Fibroblast of skin of left quadriceps (primary cell): Measurements from ENCODE around the gene PROSER2.
"Not testable (repeated sequence)": the region's sequence is repeated elsewhere in the genome, so short reads cannot be mapped to it uniquely, and the experiment has no call there.

Experiments
- DNase-seq, 2 experiments: peaks; one replicate each; pipeline ENCODE4 v3.0.0-alpha.2; 2013; ENCODE audit warnings: low read depth in 2 of 2

The PROSER2 gene

DNA sequence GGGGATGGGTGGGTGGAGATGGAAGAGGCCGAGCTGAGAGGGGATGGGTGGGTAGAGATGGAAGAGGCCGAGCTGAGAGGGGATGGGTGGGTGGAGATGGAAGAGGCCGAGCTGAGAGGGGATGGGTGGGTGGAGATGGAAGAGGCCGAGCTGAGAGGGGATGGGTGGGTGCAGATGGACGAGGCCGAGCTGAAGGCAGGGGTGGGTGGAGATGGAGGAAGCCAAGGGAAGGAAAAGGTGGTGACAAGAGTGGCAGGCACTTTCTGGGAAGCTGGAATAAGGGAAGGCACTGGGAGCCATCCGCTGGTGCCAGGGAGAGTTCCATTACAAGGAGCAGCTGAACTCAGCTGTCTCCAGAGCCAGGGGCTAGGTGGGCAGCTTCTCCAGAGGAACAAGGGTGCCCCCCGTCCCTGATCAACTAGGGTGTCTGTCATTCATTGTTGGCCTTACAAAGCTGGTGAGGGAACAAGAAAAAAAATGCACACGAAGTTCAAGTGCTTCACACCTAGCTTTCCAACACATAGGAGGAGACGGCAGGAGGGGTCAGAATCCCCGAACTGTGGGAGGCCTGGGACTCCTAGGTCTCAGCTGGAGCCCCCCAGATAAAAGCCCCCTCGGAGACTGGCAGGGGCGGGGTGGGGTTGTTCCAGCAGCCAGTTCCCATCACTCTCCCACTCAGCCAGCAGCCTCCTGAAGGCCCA, 62.4 kb downstream of the PROSER2 start:
- no peak for DNase-seq

DNA sequence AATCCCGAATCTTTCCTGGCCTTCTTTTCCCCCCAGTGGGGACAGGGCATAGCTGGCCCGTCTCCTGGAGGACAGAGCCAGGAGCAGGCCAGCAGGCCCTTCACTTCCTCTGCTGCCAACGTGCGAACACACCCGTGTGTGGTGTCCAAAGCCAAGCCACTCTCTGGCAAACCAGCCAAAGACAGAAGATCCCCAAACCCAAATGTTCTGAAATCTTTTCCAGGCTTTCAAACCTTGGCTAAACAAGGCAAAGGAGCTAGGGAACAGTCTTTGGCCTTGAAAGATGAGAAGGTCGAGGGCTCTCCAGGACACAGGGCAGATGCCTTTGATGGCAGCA, 63.0 kb downstream of the PROSER2 start:
- no peak for DNase-seq

DNA sequence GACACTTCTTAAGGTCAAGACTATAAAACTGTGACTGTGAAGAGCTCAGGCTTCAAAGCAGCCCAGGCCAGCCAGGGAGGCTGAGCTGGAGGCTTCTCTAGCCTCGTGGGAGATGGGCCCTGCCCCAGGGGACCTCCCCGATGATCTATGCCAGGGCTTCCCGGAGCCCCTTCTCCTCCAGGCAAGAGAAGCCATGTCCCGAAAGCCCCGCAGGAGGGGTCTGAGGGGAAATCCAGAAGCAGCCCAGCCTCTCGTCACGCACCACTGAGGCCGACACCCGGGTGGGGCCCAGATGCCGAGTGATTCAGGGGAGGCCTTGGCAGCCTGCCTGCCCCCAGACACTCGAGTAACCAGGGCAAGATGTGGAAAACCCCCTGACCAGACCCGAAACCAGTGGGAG, 63.7 kb downstream of the PROSER2 start:
- no peak for DNase-seq

DNA sequence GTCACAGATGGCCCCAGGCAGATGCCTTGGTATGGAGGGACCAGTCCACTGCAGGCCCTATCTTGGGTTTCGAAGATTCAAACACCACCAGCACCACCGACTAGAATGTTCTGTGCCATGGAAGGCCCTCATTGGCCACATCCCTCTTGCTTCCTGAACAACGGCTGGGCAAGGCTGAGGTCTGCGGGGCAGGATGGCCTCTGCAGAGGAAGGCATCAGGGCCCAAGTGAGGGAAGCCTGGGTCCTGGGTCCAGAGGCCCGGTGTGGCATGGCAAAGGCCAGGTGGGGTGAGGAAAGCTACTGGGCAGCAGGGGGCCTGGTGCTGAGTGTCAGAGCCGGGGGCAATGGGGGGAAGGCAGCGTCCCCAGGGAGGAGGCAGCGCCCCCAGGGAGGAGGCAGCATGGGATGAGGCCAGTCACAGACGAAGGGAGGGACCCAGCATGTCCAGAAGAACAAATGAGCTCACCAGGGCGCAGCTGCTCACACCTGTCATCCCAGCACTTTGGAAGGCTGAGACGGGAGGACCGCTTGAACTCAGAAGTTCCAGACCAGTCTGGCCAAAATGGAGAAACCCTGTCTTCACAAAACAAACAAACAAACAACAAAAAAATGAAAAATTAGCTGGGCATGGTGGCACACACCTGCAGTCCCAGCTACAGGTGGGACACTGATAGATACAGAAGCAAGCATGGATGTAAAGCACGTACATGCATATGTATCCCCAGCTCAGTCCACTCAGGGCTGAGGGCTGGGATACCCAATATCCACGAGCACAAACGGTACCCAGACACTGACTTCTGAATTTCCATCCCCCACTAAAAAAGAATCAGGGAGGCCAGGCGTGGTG, 64.4 kb downstream of the PROSER2 start:
- DNase-seq, result no peak

DNA sequence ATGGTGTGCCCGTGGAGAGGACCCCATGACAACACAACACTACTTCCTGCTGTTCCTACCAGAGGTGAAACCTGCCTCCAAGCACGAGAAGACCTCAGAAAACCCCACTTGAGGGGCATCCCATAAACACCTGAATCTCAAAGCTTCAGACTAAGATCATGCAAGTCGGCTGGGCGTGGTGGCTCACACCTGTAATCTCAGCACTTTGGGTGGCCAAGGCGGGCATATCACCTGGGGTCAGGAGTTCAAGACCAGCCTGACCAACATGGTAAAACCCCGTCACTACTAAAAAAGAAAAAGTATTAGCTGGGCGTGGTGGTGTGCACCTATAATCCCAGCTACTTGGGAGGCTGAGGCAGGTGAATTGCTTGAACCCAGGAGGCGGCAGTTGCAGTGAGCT, 66.1 kb downstream of the PROSER2 start:
- not testable (repeated sequence) for DNase-seq

DNA sequence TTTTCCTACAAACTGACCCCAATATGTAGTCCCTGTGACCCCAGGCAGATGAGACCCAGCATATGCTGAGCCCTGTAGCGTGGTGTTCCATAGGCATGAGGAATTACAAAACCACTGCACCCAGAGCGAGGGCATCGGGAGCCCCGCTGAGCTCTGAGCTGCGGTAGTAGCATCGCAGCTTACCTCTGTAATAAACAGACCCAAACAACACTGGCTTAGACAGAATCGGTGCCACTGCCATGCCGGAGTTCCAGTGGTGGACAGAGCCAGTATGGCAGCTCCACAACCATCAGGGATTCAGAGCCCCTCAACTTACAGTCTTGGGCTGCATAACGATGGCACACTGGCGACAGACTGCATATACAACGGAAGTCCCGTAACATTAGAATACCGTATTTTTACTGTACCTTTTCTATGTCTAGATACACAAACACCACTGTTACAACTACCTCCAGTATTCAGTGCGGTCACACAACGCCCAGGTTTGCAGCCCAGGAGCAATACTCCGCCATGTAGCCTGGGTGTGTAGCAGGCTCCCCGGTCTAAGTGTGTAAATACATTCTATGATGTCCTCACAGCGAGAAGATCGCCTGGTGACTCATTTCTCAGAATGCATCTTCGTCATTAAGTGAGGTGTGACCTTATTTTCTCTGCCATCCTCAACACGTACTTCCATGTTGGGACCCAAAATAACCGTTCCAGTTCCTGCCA, 68.8 kb downstream of the PROSER2 start:
- no peak for DNase-seq

DNA sequence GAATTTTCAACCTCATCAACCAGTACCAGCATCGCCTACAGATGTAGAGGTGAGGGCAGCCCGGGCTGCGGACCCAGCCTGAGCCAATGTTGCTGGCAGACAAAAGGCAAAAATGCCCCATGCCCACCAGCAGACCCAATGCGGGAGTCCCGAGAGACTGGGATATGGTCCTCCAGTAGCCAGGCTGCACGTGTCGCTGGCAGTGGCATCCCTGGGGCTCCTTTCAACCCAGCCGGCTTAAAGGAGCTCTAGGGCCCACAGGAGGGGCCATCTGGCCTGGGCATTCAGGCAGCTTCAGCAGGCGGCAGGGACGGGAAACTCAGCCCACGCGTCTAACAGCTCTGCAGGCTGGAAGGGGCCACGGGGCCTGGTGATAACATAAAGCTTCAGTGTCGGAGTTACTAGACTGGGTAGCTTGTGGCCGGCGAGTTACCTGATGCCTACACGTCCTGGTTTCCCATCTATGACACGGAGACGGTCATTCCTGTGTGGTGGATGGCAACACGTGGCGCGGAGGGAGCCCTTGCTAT, 70.7 kb downstream of the PROSER2 start:
- DNase-seq, result no peak

DNA sequence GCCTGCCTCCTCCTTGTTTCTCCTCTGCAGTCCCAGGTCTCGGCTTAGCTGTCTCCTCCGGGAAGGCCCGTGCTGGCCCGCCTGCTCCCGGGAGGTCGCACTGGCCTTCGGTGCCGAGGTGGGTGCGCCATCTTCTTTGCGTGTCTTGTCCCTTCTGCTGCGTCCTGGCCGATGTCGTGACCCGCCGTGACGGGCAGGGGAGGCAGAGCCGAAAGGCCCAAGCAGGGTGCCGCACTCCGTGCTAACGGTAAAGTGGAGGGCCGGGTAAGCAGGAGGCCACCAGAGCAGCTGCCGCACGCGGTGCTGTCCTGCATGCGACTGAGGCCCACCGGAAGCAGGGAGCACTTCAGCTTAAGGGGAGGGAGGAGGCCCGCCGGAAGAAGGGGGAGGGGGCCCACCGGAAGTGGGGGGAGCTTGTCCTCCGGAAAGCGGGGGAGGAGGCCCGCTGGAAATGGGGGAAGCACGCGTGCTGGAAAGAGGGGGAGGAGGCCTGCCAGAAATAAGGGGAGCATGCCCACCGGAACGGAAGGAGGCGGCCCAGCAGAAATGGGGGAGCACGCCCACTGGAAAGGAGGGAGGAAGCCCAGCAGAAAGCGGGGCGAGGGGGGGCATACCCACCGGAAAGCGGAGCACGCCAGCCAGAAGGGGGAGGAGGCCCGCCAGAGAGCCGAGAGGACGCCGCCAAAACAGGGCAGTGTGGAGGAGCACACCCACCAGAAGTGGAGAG, 71.4 kb downstream of the PROSER2 start:
- no peak for DNase-seq

DNA sequence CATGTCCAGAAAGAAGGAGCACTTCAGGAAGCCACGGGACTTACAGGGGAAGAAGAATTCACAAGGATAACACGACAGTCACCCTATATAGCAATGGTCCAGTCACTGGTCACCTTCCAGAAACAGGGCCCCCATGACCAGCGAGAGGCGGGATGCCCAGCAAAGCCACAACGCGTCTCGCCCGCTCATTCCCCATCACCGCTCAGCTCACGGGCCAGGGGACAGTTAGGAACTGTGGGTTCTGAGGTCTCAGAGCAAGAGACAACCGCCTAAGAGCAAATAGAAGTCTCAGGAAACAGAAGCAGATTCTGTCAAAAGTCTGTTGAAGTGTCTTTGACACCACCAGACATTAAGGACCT, 71.9 kb downstream of the PROSER2 start:
- DNase-seq, result no peak

DNA sequence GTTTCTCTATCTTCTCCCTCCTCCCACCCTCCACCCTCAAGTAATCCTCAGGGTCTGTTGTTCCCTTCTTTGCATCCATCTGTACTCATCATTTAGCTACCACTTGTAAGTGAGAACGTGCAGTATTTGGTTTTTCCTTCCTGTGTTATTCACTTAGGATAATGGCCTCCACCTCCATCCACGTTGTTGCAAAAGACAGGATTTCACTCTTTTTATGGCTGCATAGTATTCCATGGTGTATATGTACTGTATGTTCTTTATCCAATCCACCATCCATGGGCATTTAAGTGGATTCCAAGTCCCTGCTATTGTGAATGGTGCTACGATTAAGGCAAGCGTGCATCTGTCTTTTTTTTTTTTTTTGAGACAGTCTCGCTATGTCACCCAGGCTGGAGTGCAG, 72.4 kb downstream of the PROSER2 start:
- DNase-seq, result no peak

DNA sequence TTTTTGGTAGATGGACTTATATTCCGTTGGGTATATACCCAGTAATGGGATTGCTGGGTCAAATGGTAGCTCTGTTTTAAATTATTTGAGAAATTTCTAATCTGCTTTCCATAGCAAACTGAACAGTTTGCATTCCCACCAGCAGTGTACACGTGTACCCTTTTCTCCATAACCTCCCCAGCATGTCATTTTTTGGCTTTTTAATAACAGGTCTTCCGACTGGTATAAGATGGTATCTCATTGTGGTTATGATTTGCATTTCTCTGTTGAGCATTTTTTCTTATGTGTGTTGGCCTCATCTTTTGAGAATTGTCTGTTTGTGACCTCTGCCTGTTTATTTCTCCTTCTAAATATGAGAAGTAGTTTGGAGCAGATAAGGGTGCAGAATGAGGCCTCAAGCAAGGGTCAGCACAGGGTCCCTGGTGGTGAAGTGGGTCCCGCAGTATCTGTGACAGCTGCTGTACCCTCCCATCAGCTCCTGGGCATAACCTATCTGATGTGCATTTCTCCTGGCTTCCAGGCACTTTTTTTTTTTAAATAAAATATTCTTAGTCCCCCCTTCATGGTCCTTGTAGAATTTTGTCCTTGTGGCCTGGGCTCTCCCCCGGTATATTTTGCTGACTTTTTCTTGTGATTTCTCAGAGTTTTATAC, 73.5 kb downstream of the PROSER2 start:
- DNase-seq, result no peak

DNA sequence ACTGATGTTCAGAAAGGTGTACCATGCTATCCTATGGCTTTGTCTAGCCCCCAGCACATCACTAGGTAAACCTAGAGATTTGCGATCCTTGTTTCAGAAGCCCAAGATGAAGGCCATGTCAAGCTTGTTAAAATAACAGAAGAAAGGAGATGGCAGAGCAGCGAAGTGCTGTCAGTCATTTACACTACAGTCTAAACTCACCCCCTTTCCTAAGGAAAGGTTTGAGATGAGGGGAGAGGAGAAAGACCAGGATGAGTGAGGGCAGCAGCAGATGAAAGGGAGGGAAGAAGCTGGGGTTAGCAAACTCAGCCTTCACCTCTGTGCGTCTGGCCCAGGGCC, 74.8 kb downstream of the PROSER2 start:
- DNase-seq, result no peak

DNA sequence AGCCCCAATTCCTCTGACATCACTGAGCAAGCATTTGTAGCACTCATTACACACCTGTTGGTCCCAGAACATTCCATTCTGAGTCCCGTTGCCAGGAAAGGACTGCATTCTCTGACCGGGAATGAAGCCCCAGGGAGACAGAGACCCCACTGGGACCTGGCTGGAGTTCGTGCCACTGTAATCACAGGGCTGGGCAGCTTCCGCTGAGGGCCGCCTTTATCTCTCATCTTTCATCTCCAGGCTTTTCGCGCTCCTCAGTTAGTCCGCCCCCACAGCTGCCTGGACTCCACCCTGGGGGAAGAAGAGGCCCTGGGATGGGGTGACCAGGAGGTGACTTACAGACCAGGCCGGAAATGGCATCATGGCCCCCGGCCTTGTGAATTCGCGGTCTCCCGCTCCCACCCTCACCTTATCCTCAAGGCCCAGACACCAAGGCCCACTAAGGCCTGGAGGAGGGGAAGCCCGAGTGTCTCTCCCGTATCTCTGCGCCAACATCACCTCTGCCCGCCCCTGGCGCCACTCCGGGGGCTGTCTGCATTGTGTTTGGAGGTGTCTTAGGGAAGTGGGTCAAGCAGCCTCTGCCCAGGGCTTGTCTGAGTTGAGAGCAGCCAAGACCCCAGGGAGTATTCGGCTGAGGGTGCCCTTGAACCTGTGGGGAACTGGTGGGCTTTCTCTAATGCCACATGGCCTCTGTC, 75.4 kb downstream of the PROSER2 start:
- DNase-seq, result no peak

DNA sequence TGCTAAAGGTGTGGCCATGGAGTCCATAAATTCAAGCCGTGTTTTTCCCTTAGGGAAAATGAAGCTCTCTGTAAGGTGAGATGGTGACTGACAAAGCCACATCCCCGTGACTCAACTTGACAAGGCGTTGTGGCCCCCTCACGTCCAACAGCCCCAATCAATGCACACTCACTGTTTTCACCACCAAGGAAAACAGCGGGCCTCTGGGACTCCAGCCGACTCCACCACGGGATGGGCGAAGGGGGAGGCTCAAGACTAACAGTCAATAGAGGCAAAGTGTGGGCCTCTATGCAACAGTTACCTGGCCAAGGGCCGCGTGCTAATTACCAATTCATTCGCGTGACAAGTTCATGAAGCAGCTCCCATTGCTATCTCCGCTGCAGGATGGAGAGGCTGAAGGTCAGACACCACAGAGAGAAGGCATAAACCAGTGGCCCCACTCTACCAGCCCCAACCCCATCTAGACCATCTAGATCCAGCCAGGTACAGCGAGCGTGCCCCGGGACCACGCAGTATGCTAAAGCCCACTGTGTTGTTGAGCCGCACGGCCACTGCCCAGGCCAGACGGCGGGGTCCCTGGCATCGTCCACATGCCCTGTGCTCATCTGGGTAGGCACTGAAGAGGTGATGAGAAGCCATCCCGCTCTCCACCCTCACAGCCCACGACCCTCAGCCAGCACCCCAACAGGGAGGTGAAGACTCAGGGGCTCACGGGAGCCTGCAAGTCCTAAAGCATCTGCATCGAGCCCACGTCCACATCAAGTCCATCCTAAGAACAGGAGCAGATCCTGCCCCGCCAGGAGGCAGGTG, 76.1 kb downstream of the PROSER2 start:
- no peak for DNase-seq

DNA sequence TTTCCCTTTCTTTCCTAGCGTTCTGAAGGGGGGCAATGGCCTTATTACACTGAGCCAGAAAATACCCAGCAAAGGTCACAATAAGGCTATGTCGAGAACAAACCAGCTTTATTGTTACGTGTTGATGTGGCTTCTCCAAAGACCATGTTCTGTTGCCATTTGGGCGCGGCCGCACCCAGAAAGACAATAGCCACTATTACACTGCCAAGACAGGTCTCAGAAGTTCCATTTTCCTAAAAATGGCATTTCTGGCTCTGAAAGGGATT, 77.8 kb downstream of the PROSER2 start:
- DNase-seq, result no peak

DNA sequence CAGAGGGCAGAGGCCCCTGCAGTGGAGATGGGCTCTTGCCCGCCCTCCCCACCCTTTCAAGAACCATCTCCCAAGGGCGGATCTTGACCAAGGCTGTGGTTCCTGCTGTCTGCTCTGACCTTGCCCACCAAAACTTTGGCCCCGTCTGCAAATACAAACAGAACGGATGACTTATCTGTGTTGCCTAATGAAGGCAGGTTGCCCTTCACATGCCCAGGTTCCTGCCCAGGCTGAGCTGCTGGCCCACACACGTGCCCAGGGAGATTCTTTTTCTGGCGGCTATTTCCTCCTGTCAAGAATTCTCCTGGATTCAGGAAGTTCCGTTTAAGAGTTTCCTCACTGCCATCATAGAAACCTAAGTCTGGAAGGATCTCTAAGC, 78.3 kb downstream of the PROSER2 start:
- DNase-seq, result no peak

DNA sequence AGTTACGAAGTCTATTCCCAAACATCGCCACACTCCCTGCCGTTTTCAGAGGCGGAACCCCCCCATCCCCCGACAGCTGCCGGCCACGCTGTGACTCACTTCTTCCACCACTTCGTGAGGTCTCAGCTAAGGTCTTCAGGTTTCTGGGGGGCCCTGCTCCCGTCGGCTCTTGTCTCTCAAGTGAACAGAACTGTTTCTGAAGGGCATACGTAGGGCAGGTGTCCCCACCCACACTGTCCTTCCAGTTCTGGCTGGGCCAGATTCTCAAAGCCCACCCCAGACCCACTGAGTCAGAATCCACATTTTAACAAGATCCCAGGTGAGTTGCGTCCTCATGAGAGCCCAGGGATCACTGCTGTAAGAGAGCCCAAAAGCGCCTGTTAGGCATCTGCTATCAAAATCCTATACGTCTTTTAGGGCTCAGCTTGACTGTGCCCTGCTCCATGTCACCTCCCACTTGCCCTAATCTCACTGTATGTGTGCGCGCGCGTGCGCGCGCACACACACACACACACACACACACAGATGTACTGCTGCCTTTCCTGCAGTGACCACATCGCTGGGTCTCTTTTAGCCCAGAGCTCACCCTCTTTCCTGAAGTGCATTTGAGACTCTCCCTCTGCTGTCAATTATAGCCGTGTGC, 78.8 kb downstream of the PROSER2 start:
- no peak for DNase-seq

DNA sequence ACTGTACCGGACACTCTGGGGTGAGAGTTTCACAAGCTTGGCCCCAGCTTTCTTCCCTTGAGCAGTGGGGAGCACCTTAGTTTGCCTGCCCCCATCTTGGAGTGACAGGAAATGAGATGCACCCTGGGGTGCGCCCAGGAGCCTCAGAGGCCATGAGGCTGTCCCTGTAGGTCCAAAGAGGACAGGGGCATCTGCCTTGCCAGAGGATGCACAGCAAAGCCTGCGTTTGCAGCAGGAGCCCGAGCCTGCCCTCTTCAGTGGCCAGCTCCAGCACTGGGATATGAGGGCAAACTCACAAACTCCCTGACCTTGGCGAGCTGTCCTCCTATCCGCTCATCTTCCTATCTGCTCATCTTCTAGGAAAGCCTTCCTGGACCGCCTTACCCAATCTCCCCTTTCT, 79.5 kb downstream of the PROSER2 start:
- no peak for DNase-seq

DNA sequence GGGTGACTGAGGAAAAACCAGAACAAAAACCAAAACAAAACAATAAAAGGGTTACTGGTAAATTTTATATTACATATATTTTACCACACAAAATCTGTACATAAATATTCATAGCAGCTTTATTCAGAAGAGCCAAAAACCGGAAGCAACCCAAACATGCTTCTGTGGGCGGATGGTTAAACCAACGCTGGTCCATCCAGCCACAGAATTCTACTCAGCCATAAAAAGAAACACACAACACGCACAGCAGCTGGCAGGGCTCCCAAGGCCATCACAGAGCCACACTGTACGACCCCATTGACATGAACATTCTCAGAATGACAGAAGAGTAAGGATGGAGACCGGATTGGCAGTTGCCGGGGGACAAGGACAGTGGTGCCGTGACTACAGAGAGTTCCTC, 83.6 kb downstream of the PROSER2 start:
- no peak for DNase-seq

DNA sequence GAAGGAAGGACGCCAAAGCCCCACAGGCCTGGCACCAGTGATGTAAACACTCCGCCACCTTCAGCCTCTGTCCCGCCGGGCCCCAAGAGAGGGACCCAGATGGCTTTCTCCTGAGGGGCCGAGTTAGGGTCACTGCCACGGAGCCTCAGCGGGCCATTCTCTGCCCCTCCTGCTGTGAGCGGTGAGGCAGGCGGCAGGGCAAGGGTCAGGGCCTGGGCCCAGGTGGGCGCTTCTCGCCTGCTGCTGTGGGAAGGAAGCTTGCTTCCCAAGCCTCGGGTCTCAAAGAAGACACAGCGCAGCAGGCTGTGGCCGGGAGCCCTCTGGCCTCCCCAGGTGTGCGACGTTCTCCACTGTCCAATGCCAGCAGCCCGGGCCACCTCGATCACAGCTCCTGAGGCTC, 84.8 kb downstream of the PROSER2 start:
- no peak for DNase-seq
